Panc1 (cell line): Measurements from ENCODE around the gene TMEM108.

ENCODE experiments used
- POLR2AphosphoS5 ChIP-seq: IDR thresholded peaks from 2 replicates; pipeline ENCODE4 v1.6.1; 2012; ENCODE audit warnings: mild to moderate bottlenecking, low read depth, low read length, moderate library complexity
- TF ChIP-seq, protein P1 (sequence below): fragments of 450-650 bp; IDR thresholded peaks from 2 replicates; pipeline ENCODE4 v1.5.1; 2017; ENCODE audit warnings: mild to moderate bottlenecking
- TF ChIP-seq, protein P2 (sequence below), 2 experiments: IDR thresholded peaks; 2 replicates each; pipeline ENCODE4 v1.6.1; 2011 to 2012; ENCODE audit warnings: low read depth in 2 of 2, control low read depth in 1 of 2, low read length in 1 of 2, mild to moderate bottlenecking in 1 of 2, moderate library complexity in 1 of 2; ENCODE audit not compliant: insufficient read depth in 1 of 2

DNA sequence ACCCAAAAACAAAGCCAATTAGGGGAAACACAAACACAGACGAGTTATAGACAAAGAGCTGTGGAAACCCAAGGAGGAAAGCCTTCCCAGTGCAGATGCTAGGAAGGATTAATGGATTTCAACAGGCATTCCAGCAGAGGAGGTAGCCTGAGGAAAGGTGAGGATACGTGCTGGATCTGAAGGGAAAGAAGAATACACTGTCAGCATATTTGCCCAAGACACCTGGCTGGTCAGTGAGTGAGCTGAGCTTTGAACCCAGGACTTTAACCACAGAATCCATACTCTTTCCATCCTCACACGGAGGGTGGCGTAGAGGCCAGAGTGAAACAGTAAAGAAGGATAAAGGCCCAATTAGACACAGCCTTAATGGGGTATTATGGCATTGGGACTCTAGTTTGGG, 352.5 kb downstream of the TMEM108 start:
- no peak for TF ChIP-seq POLR2AphosphoS5
- TF ChIP-seq, protein P1, sequence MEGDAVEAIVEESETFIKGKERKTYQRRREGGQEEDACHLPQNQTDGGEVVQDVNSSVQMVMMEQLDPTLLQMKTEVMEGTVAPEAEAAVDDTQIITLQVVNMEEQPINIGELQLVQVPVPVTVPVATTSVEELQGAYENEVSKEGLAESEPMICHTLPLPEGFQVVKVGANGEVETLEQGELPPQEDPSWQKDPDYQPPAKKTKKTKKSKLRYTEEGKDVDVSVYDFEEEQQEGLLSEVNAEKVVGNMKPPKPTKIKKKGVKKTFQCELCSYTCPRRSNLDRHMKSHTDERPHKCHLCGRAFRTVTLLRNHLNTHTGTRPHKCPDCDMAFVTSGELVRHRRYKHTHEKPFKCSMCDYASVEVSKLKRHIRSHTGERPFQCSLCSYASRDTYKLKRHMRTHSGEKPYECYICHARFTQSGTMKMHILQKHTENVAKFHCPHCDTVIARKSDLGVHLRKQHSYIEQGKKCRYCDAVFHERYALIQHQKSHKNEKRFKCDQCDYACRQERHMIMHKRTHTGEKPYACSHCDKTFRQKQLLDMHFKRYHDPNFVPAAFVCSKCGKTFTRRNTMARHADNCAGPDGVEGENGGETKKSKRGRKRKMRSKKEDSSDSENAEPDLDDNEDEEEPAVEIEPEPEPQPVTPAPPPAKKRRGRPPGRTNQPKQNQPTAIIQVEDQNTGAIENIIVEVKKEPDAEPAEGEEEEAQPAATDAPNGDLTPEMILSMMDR, result no peak
- TF ChIP-seq, protein P2, sequence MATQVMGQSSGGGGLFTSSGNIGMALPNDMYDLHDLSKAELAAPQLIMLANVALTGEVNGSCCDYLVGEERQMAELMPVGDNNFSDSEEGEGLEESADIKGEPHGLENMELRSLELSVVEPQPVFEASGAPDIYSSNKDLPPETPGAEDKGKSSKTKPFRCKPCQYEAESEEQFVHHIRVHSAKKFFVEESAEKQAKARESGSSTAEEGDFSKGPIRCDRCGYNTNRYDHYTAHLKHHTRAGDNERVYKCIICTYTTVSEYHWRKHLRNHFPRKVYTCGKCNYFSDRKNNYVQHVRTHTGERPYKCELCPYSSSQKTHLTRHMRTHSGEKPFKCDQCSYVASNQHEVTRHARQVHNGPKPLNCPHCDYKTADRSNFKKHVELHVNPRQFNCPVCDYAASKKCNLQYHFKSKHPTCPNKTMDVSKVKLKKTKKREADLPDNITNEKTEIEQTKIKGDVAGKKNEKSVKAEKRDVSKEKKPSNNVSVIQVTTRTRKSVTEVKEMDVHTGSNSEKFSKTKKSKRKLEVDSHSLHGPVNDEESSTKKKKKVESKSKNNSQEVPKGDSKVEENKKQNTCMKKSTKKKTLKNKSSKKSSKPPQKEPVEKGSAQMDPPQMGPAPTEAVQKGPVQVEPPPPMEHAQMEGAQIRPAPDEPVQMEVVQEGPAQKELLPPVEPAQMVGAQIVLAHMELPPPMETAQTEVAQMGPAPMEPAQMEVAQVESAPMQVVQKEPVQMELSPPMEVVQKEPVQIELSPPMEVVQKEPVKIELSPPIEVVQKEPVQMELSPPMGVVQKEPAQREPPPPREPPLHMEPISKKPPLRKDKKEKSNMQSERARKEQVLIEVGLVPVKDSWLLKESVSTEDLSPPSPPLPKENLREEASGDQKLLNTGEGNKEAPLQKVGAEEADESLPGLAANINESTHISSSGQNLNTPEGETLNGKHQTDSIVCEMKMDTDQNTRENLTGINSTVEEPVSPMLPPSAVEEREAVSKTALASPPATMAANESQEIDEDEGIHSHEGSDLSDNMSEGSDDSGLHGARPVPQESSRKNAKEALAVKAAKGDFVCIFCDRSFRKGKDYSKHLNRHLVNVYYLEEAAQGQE (IDR thresholded peaks at IDR 0.05; ENCODE audit: insufficient read depth in 1 of 2, low read depth in 2 of 2, low read length in 1 of 2), result no peak
